ENCODE measurements around the gene ULK1.

ULK1 gene

DNA sequence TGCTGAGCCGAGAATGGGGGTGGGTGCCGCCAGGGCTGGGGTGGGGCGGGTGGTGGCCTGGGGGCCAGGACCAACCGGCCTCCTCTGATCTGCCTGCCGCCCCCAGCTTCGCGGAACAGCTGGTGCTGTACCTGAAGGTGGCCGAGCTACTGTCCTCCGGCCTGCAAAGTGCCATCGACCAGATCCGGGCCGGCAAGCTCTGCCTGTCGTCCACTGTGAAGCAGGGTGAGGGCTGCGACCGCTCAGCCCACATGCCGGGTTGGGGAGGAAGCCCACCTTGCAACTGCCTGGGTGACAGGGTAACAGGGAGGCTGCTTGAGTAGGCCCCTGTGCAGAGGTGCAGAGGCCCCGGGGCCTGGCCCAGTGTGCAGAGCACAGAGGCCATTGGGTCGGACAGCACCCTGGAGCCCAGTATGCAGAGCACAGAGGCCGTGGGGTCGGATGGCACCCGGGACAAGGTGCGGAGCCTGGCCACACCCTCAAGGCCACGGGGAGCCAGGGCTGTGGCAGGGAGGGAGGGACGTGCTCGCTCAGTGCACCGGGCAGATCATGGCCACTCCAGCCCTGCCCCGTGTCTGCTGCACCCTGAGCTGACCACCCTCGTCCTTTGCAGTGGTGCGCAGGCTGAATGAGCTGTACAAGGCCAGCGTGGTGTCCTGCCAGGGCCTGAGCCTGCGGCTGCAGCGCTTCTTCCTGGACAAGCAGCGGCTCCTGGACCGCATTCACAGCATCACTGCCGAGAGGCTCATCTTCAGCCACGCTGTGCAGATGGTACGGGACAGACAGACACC lies 25.1 kb downstream of the ULK1 start:
- DNase-seq (ENCODE audit: low read depth, low spot score), result no peak

DNA sequence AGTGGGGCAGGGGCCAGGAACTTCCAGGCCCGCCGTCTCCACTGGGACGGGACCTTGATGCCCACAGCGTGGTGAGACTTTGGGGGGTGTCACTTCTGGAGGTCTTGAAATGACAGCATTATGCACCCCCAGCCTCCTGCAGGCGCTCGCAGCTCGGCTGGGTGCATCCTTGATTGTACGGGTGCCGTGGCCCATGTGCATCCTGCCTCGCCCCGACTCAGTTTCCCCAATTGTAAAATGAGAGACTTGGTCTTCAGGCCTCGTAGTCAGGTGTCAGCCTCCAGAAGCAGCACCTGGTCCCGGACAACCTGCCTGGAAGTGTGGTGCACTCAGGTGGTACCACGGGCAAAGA lies 25.7 kb downstream of the ULK1 start:
- no peak for DNase-seq (ENCODE audit: low read depth, low spot score)

DNA sequence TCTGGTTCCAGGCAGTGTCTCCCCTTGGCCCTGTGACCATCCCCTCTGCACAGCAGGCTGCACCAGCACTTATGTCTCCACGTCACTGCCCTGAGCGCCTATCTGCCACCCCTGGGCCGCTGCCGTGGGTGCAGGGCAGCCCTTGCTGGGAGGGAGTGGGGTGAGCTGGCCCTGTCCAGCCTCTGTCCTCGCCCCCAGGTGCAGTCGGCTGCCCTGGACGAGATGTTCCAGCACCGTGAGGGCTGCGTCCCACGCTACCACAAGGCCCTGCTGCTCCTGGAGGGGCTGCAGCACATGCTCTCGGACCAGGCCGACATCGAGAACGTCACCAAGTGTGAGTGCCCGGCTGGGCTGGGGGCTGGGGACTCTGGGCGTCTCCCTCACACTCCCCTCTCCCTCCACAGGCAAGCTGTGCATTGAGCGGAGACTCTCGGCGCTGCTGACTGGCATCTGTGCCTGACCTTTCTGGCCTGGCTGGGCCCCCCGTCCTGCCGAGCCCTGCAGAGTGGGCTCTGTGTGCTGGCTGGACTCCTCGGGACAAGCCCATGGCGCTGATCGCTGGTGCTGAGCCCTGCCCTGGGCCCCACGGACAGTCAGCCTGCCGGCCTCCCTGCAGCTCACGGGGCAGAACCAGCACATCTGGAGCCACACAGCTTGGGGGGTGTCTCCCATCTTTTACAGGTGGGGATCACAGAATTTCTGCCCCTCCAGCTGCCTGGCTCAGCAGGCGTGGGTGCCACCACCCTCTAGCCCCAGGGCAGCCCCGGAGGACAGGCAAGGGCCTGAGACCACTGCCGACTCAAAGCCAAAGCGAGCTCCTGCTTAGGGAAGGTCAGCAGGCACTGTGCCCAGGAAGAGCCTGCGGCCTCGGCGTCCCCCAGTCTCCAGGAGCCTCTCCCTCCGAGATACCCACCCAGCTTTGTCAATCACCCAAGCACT lies 26.7 kb downstream of the ULK1 start:
- no peak for DNase-seq (ENCODE audit: low read depth, low spot score)

DNA sequence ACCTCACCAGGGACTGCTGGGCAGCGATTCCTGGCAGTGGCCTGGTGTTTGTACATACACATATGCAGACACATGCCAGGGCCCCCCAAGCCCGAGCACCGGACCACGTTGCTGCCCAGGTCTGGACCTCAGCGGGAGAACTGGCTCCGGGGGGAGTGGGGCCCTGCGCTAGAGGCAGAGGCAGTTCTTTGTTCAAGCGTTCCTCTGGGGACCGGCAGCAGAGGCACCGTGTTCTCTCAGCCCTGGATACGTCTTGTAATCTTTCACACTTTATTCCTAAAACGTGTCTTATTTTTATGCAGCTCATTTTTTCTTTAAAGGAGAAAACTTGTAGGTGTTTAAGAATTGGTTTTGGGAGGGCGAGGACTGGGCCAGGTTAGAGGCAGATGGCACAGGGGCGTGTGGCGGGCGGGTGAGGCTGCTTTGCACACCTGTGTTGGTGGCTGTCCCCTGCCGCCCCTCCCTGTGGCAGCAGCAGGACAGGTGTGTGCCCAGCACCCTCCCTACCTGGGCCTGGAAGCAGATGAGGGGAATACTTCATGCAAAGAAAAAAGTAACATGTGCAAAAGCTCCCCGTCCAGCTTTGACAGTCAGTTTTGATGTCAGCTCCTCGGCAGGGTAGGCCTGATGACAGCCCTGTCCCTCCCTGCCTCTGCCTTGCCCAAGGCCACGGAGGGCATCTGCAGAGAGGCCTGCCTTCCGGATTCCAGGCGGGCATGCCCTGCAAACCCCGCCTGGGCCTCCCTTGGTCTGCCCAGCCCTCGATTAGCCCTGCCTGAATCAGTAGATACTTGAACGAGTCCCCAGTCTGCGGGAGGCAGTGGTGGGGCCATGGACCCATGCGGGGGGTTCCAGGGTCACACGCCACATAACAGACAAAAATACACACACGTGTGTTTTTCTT lies 27.7 kb downstream of the ULK1 start:
- DNase-seq (ENCODE audit: low read depth, low spot score), result no peak

DNA sequence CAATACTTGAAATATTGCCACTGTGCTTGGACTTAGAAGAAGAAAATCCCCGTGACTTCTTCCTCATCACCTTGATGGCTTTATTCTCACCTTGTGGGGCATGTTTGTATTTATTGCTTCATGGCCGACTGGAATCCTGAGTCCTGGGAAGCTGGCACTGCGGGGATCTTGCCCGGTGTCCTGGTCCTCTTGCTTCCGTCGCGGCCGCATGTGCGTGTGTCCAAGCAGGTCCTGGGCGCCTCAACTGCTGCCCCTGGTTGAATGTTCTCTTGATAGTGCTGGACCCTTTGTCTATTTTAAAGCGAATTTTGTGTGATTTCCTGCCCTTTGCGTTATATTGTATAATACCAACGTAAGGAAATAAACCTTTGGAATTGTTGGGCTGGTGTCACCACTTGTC lies 28.4 kb downstream of the ULK1 start:
- no peak for DNase-seq (ENCODE audit: low read depth, low spot score)

DNA sequence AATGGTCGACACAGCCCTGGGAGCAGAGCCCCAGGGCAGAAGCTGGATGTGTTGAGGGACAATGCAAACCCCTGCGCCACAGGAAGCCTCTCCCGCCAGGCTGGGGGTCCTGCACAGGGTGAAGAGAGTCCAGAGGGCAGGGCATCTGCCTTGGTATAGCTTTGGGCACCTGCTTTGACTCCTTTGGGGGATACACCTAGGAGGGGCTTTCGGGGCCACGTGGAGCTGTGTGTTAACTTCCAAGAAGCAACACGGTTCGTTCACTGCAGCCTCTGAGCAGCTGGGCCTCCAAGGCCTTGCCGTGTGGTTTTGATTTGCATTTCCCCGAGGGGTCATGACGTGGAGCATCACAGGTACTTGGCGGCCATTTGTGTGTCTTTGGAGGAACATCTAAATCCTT lies 28.8 kb downstream of the ULK1 start:
- no peak for DNase-seq (ENCODE audit: low read depth, low spot score)

DNA sequence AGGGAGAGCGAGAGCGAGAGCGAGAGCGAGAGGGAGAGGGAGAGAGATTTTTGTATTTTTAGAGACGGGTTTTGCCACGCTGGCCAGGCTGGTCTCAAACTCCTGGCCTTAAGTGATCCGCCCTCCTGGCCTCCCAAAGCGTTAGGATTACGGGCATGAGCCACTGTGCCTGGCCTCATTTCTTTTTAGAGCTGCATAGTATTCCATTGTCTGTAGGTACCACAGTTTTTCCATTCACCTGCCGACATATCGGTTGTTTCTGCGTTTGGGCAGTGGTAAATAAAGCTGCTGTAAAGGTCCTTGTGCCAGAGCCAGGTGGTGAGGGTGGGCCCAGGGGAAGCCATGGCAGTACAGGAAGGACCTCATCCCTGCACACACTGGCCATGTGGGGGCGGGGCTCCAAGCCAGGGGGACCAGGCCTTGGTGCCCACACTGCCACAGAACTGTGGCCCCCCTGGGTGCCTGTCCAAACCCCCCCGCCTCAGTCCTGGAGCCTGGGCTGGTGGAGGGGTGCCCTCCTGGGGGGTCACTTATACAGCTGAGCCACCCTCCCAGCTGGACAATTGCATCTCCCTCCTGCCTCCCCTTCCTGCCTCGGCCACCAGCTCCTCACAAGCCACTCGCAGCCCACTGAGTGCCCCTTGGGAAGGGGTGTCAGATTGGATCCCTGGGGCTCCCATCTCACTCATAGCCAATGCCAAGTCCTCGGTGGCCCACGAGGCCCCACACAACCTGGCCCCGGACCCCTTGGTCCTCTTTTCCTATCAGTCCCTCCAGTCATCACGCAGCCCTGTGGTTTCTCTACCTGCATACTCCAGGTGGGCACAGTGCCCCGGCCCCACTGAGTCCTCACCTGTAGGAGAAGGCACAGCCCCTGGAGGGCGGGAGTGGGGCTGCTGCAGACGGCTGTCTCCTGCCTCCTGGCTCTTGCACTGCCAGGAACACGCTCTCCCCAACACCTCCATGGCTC lies 33.0 kb downstream of the ULK1 start:
- no peak for DNase-seq (ENCODE audit: low read depth, low spot score)

DNA sequence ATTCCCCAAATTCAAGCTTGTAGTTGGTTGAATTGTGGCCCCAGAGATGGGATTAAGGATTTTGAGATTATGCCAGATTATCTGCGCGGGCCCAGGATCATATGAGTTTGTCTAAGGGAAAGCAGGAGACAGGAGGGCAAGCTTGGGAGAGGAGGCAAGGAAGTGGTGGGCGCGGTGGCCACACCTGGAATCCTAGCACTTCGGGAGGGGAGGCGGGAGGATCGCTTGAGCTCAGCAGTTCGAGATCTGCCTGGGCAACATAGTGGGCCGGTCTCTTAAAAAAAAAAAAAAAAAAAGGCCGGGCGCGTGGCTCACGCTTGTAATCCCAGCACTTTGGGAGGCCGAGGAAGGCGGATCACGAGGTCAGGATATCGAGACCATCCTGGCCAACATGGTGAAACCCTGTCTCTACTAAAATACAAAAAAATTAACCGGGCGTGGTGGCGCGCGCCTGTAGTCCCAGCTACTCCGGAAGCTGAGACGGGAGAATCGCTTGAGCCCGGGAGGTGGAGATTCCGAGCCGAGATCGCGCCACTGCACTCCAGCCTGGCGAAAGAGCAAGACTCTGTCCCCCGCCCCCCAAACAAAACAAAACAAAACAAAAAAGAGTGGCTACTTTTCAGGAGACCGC lies 33.8 kb downstream of the ULK1 start:
- no peak for DNase-seq (ENCODE audit: low read depth, low spot score)

DNA sequence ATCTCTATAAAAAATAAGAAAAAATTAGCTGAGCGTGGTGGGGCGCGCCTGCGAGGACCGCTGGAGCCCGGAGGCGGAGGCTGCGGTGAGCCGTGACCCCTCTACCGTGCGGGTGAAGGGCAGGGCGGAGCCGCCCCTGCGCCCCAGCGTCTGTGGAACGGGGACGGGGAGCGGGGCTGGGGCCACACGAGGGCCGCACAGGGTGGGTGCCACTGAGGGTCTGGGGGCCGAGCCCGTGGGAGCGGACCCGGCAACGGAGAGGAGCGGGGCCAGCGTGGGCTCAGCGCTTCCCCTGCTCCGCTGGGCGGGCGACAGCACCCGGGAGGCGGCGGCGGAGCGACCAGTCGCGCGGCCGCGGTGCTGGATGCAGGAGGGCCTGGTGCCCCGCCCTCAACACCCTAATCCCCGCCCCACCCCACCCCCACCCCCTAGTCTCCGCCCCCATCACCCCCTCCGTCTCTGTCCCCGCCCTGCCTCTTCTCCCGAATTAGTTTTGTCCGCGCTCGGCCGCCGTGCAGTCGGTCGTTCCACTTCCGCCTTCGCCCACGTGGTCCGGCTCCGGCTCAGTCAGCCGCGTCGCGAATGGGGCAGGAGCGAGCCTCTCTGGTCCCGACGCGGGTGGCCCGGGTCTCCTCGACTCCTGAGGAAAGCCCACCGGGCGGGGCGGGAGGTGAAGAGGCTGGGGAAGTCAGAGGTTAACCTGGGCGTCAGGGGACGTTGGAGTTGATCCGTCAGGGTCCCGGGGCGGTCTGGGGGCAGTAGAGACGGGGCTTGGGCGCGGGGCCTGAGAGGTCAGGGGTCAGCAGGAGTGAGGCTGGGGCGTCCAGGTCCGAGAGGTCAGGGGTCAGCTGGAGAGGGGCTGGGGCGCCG lies 34.5 kb downstream of the ULK1 start, which contains the start of gene PUS1:
Gene PUS1, plus strand, starts transcription at position 566 of the 870 bp plus-strand sequence. CDS start 447 bp downstream, outside the sequence.
- peak; percentile 97 for DNase-seq (ENCODE audit: low read depth, low spot score)

DNA sequence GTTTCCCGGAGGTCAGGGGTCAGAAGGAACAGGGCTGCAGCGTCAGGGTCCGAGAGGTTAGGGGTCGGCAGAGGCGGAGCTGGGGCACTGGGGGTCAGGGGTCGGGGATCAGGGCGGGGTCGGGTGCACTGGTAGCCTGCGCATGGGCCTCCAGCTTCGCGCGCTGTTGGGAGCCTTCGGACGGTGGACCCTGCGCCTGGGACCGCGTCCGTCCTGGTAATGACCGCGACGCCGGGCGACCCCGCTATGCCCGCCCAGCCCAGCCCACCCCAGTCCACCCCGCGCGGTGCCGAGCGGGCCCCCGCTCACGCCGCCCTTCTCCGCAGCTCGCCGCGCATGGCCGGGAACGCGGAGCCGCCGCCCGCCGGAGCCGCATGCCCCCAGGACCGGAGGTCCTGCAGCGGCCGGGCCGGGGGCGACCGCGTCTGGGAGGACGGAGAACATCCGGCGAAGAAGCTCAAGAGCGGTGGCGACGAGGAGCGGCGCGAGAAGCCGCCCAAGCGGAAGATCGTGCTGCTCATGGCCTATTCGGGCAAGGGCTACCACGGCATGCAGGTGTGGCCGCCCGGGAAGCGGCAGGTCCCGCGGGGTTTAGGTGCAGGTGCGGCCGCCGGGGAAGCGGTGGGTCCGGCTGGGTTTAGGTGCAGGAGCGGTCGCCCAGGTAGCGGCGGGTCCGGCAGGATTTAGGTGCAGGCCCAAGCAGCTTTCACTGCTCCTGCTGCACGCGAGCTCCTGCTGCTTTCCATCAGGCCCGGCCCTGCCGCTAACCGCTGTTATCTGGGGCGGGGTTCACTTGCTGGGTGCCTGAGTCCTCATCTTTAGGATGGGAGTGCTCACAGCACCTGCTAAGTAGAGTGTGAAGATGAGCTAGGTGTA lies 35.4 kb downstream of the ULK1 start:
- DNase-seq (ENCODE audit: low read depth, low spot score), result peak; percentile 53

DNA sequence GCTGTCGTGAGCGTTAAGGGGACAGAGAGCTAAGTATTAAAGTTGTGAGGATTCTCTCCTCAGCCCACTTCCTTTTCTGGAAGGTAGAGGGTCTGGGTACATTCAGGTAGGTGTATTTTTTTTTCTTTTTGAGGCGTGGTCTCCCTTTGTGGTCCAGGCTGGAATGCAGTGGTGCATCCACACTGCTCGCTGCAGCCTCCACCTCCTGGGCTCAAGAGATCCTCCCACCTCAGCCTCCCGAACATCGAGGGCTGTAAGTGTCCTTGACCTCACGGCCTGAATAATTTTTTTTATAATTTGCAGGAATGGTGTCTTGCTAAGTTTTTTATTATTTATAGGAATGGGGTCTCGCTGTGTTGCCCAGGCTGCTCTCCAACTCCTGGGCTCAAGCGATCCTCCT lies 36.1 kb downstream of the ULK1 start:
- no peak for DNase-seq (ENCODE audit: low read depth, low spot score)

DNA sequence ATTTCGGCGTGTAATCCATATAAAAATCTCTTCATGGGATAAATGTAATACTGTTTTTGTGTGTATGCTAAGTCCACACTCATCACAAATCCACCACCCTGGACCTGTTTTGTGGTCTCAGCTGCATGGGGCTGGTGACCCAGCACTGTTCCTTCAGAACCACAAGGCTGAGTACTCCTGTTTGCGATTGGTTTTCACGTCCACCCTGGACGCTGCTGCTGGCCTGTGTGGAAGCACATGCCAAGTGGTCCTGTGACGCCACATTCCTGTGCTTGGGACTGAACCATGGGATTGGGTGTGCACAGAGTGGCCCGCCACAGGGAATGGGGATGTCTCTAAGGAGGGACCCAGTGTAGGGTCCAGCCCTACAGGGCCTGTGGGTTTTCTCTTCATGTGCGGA lies 39.0 kb downstream of the ULK1 start:
- no peak for DNase-seq (ENCODE audit: low read depth, low spot score)

DNA sequence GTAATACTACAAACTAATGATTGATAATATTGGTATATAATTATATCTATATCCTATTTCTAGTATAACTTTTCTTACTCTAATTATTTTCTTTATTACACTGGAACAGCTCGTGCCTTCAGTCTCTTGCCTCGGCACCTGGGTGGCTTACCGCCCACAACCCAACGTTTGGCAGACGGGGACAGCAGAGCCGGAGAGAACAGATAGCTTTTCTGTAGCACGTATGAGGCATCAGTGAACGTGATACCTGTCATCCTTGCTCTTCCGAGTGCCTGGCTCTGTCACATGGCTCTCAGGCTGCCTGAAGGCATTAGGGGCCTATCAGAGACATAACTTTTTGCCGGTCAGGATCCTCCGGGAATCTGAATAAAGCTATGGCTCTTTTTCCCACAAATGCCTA lies 40.1 kb downstream of the ULK1 start:
- no peak for DNase-seq (ENCODE audit: low read depth, low spot score)

DNA sequence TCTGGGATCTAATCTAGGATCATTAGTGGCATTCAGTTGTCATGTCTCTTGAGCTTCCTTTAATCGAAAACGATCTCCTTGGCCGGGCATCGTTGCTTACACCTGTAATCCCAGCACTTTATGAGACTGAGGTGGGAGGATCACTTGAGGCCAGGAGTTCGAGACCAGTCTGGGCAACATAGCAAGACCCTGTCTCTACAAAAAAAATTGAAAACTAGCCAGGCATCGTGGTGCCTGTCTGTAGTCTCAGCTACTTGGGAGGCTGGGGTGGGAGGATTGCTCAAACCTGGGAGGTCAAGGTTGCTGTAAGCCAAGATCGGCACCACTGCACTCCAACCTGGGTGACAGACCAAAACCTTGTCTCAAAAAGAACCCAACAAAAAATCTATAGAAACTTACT lies 43.7 kb downstream of the ULK1 start:
- no peak for DNase-seq (ENCODE audit: low read depth, low spot score)

DNA sequence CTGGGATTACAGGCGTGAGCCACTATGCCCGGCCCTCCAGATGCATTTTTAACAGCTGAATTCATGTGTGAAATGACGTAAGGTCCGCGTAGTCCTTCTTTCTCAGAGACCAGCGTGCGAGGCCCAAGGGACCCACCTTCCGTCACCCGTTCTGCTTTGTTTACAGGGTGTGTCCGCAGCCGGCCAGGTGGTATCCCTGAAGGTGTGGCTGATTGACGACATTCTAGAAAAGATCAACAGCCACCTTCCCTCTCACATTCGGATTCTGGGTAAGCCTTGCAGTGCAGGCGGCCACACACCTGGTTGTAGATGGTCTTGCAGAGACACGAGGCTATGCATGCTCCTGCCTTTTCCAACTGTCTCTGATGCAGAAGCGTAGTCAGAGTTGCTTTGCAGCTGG lies 44.6 kb downstream of the ULK1 start:
- DNase-seq (ENCODE audit: low read depth, low spot score), result no peak

DNA sequence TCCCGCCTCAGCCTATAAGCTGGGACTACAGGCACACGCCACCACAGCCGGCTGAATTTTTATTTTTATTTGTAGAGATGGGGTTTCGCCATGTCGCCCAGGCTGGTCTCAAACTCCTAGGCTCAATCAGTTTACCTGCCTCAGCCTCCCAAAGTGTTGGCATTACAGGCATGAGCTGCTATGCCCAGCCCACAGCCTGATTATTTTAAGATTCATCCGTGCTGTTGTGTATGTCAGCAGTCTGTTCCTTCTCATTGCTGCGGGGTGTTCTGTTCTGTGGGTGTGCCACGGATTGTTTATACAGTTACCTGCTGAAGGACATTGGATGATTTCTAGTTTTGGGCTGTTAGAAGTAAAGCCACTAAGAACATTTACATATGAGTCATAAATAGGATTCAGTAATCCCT lies 45.7 kb downstream of the ULK1 start:
- no peak for DNase-seq (ENCODE audit: low read depth, low spot score)

DNA sequence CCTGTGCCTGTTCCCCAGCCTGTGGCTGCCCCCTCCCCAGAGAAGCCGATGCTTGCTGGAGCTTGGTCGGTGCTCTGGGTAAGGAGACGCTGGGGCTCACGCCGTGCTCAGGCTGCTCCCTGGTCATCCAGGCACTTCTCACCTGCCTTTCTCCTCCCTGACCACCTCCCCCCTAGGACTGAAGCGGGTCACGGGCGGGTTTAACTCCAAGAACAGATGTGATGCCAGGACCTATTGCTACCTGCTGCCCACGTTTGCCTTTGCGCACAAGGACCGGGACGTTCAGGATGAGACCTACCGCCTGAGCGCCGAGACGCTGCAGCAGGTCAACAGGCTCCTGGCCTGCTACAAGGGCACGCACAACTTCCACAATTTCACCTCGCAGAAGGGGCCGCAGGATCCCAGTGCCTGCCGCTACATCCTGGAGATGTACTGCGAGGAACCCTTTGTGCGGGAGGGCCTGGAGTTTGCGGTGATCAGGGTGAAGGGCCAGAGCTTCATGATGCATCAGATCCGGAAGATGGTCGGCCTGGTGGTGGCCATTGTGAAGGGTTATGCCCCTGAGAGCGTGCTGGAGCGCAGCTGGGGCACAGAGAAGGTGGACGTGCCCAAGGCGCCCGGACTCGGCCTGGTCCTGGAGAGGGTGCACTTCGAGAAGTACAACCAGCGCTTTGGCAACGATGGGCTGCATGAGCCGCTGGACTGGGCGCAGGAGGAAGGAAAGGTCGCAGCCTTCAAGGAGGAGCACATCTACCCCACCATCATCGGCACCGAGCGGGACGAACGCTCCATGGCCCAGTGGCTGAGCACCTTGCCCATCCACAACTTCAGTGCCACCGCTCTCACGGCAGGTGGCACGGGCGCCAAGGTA lies 46.9 kb downstream of the ULK1 start:
- DNase-seq (ENCODE audit: low read depth, low spot score), result no peak

Data from astrocyte of the hippocampus (primary cell).